Activated CD8-positive, alpha-beta T cell treated with anti-CD3 and anti-CD28 coated beads for 36 hours (primary cell): ENCODE results near the gene KREMEN2. TPM values are rescaled to one million over a fixed set of nuclear protein-coding genes. Genes with fewer than 3 reads are reported as not detected.
"Not testable (repeated sequence)": the region's sequence is repeated elsewhere in the genome, so short reads cannot be mapped to it uniquely, and the experiment has no call there.

Source experiments
- ATAC-seq: fragments of 200-7000 bp; cut with Tn5 transposase; one replicate; pipeline ENCODE4 v1.10.0; 2021; ENCODE audit warnings: mild to moderate bottlenecking, moderate library complexity
- CTCF ChIA-PET: fragments of 350-600 bp; sonication (Branson Sonifier 250); formaldehyde crosslinking; loops from one replicate; lab custom pipeline; 2021; ENCODE audit warnings: antibody characterized with exemption; lab: Charles Lee
- POLR2A ChIA-PET: fragments of 350-600 bp; sonication (Branson Sonifier 250); formaldehyde crosslinking; loops from one replicate; lab custom pipeline; 2021; ENCODE audit warnings: antibody characterized with exemption; lab: Charles Lee
- DNase-seq: peaks from one replicate; pipeline ENCODE4 v3.0.0-alpha.2; 2020
- H3K27ac Mint-ChIP-seq: one replicate; pipeline ENCODE4 v1.8.0; 2021; ENCODE audit warnings: mild to moderate bottlenecking, mixed read lengths
- H3K27me3 Mint-ChIP-seq: one replicate; pipeline ENCODE4 v1.8.0; 2021; ENCODE audit warnings: mixed read lengths
- H3K36me3 Mint-ChIP-seq: one replicate; pipeline ENCODE4 v1.8.0; 2021; ENCODE audit warnings: low read depth, mixed read lengths
- H3K4me1 Mint-ChIP-seq: one replicate; pipeline ENCODE4 v1.8.0; 2021; ENCODE audit warnings: low read depth, mixed read lengths
- H3K4me3 Mint-ChIP-seq: one replicate; pipeline ENCODE4 v1.8.0; 2021; ENCODE audit warnings: mild to moderate bottlenecking, moderate library complexity, mixed read lengths
- H3K9me3 Mint-ChIP-seq: one replicate; pipeline ENCODE4 v1.8.0; 2021; ENCODE audit warnings: mixed read lengths
- CTCF ChIP-seq: fragments of 200-600 bp; IDR thresholded peaks from one replicate; pipeline ENCODE4 v1.8.0; 2022; ENCODE audit warnings: antibody characterized with exemption, mild to moderate bottlenecking
- intact Hi-C: fragments of 100-400 bp; cut with micrococcal nuclease; formaldehyde crosslinking; loops from one replicate; pipeline ENCODE4 v1.10.0; 2022
- total RNA-seq, 2 experiments: library from RNA; stranded (reverse); gene quantifications; one replicate each; pipeline ENCODE4 v1.2.3, GENCODE V29; 2021

KREMEN2 gene
- total RNA-seq, 2 experiments from 2014 or later, result 0.22 TPM; not detected in 1

GRCh38 chr16:2928796-2929195, 35.3 kb upstream of the KREMEN2 start:
- H3K27me3 Mint-ChIP-seq, result no peaks in the 10 kb centered on the region
- intact Hi-C loops, result no loop called here
- peaks cover 10% of the 10 kb centered on the region for H3K4me1 Mint-ChIP-seq
- no peaks in the 10 kb centered on the region for H3K36me3 Mint-ChIP-seq
- ATAC-seq (no peak), DNase-seq (no peak)
- POLR2A ChIA-PET, result interaction anchor here (0.5 kb wide), 1 partner anchor 69 kb away, joined by 4 read pairs; no protein-coding TSS in a partner anchor
- H3K4me3 Mint-ChIP-seq, result no peak overlapping the region
- TF ChIP-seq CTCF, result no peak
- no peaks in the 10 kb centered on the region for H3K9me3 Mint-ChIP-seq
- H3K27ac Mint-ChIP-seq, result no peak overlapping the region
- CTCF ChIA-PET, result interaction anchor here (1.0 to 2.0 kb wide), 2 partner anchors 10 to 90 kb away, joined by 3 to 4 read pairs; no protein-coding TSS in a partner anchor

GRCh38 chr16:2929693-2930092, 34.4 kb upstream of the KREMEN2 start:
- no peak for DNase-seq
- no peak for ATAC-seq
- CTCF ChIA-PET, result interaction anchor here (1.0 to 2.0 kb wide), 2 partner anchors 11 to 91 kb away, joined by 3 to 4 read pairs; no protein-coding TSS in a partner anchor
- Mint-ChIP-seq H3K36me3 (no peaks in the 10 kb centered on the region), H3K27ac (no peak overlapping the region), H3K4me1 (peaks cover 10% of the 10 kb centered on the region), H3K27me3 (no peaks in the 10 kb centered on the region), H3K9me3 (no peaks in the 10 kb centered on the region), H3K4me3 (no peak overlapping the region)
- POLR2A ChIA-PET, result no interaction called here
- no peak for TF ChIP-seq CTCF
- intact Hi-C loops, result no loop called here

GRCh38 chr16:2930236-2930635, 33.8 kb upstream of the KREMEN2 start:
- CTCF ChIA-PET, result interaction anchor here (1.3 to 2.0 kb wide), 3 partner anchors 10 to 91 kb away, joined by 3 to 4 read pairs (median 4); no protein-coding TSS in a partner anchor
- no peaks in the 10 kb centered on the region for H3K9me3 Mint-ChIP-seq
- DNase-seq, result no peak
- H3K36me3 Mint-ChIP-seq, result no peaks in the 10 kb centered on the region
- no peak overlapping the region for H3K27ac Mint-ChIP-seq
- intact Hi-C loops, result no loop called here
- H3K27me3 Mint-ChIP-seq, result no peaks in the 10 kb centered on the region
- TF ChIP-seq CTCF, result no peak
- POLR2A ChIA-PET, result no interaction called here
- no peak overlapping the region for H3K4me3 Mint-ChIP-seq
- peaks cover 10% of the 10 kb centered on the region for H3K4me1 Mint-ChIP-seq
- ATAC-seq, result no peak

- H3K9me3 Mint-ChIP-seq, H3K36me3 Mint-ChIP-seq, DNase-seq, ATAC-seq, H3K27me3 Mint-ChIP-seq, intact Hi-C loops, H3K4me3 Mint-ChIP-seq, H3K27ac Mint-ChIP-seq: not testable (repeated sequence)
- H3K4me1 Mint-ChIP-seq, result peaks cover 15% of the 10 kb centered on the region
- POLR2A ChIA-PET, result interaction anchor here (0.7 kb wide), 1 partner anchor 154 kb away, joined by 3 read pairs; no protein-coding TSS in a partner anchor
- CTCF ChIA-PET, result interaction anchor here (1.3 to 1.5 kb wide), 2 partner anchors 11 to 12 kb away, joined by 3 to 4 read pairs; no protein-coding TSS in a partner anchor
These were observed 32.7 kb upstream of the KREMEN2 start for GRCh38 chr16:2931231-2931914.

- POLR2A ChIA-PET, result no interaction called here
- TF ChIP-seq CTCF, result no peak
- Mint-ChIP-seq H3K36me3 (peaks cover 5% of the 10 kb centered on the region), H3K27me3 (no peaks in the 10 kb centered on the region), H3K9me3 (no peaks in the 10 kb centered on the region), H3K4me1 (peaks cover 5% of the 10 kb centered on the region), H3K4me3 (no peak overlapping the region), H3K27ac (no peak overlapping the region)
- ATAC-seq (no peak), DNase-seq (no peak)
- intact Hi-C loops, result no loop called here
- CTCF ChIA-PET, result interaction anchor here (1.3 kb wide), 1 partner anchor 28 kb away, joined by 3 read pairs; no protein-coding TSS in a partner anchor
These were observed 30.9 kb upstream of the KREMEN2 start for GRCh38 chr16:2933136-2933535.
